ES-I3 (cell line): Measurements from ENCODE around the gene CES1.
"Not testable (repeated sequence)": the region's sequence is repeated elsewhere in the genome, so short reads cannot be mapped to it uniquely, and the experiment has no call there.

Experiments
- H3K36me3 ChIP-seq: 2 replicates; pipeline ENCODE4 v1.6.1; 2013; ENCODE audit warnings: mild to moderate bottlenecking, low read length, control low read depth, moderate library complexity; ENCODE audit not compliant: insufficient read depth
- H3K4me1 ChIP-seq: 2 replicates; pipeline ENCODE4 v1.6.1; 2013; ENCODE audit warnings: mild to moderate bottlenecking, control low read depth, low read length; ENCODE audit not compliant: insufficient read depth
- H3K9ac ChIP-seq: 2 replicates; pipeline ENCODE4 v1.6.1; 2013; ENCODE audit warnings: low read depth, mild to moderate bottlenecking, low read length, moderate library complexity
- H3K9me3 ChIP-seq: 2 replicates; pipeline ENCODE4 v1.6.1; 2013; ENCODE audit warnings: mild to moderate bottlenecking, low read length, moderate library complexity; ENCODE audit not compliant: control insufficient read depth, insufficient read depth

CES1 gene

DNA sequence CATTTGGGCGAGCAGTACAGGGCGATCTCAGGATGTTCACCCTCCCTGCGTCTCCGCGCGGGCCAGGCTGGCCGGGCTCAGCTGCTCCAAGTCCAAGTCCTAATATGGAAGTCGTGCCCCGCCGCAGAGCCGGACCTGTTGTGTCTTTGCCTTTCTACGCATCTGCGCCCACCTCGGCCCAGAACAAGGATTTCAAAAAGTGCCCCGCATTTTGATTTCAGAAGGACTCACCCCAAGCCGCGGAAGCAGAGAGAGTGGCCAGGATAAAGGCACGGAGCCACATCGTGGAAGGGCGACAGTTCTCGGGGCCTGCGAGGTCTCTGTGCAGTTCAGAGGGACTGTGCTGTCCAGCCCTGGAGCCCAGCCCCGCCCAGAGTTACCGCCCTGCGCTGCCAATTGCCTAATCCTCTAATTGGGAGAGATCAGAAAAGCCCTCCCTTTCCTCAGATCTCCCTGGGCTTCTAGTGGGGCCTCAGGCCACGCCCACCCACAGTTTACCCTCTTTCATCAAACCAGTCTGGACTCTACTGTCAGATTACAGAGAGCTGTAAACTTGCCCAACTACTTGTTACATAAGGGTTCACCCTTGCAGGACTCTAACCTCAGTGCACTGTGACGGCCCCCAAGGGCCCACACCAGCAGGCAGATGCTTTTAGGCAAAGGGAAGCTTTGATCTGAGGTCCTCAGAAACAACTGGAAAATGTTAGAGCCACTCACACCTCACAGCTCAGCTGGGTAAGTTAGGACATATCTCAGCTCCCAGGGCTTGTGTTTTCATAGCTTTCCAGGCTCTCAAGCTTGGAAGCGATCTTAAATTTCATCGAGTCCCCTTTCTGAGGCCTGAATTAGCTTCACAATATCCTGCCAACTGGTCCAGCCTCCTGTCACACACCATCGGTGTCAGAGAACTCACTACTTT, at the start of gene CES1:
Gene CES1, minus strand, starts transcription at position 324 of the 919 bp plus-strand sequence. Its CDS starts 41 bp downstream, at position 283.
- Histone ChIP-seq H3K4me1 (no peaks in the 10 kb centered on the region), H3K9me3 (no peaks in the 10 kb centered on the region), H3K36me3 (no peaks in the 10 kb centered on the region), H3K9ac (no peak within 1 kb of the TSS)

DNA sequence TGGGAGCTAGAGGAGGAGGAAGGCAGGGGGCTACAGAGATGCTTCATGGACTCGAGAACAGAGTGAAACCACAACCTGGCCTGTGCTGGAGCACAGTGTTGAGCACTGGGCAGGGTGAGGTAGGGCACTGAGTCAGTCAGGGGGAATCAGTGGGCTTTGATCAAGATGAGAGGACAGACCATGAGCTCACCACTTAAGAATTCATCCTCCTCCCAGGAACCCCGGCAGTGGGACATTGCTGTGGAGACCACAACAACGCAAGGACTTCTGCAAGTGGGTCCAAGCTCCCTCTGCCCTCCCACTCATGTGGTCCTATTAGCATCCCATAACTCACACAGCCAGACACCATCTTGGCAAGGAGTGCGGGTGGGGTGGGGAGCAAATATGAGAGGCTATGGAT, 44.0 kb upstream of the CES1 start:
- no peaks in the 10 kb centered on the region for H3K9me3 ChIP-seq
- no peaks in the 10 kb centered on the region for H3K36me3 ChIP-seq
- H3K4me1 ChIP-seq: no peaks in the 10 kb centered on the region
- H3K9ac ChIP-seq: no peak overlapping the region

DNA sequence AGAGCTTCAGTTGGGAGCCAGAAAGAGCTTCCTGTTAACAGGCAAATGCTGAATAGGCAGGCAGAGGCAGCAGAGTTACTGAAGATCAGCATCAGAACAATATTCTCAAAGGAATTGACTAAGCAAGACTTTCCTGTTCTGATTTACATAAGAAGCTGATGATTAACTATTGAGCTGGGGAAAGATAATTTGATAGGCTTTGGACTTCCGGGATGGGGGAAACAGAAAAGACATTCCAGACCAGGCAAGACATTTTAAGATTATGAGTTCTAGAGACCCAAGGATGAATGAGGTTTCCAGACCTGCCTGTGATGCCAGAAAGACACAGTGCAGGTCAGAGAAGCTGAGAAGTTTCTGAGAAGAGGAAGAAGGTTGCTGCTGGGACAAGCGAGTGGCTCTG, 42.4 kb upstream of the CES1 start, which contains the start of gene CES5A:
Gene CES5A, minus strand, starts transcription at position 101 of the 400 bp plus-strand sequence. CDS start 152 bp downstream, outside the sequence.
- H3K9me3 ChIP-seq: no peaks in the 10 kb centered on the region
- H3K9ac ChIP-seq: no peak within 1 kb of the TSS
- H3K4me1 ChIP-seq: no peaks in the 10 kb centered on the region
- no peaks in the 10 kb centered on the region for H3K36me3 ChIP-seq

DNA sequence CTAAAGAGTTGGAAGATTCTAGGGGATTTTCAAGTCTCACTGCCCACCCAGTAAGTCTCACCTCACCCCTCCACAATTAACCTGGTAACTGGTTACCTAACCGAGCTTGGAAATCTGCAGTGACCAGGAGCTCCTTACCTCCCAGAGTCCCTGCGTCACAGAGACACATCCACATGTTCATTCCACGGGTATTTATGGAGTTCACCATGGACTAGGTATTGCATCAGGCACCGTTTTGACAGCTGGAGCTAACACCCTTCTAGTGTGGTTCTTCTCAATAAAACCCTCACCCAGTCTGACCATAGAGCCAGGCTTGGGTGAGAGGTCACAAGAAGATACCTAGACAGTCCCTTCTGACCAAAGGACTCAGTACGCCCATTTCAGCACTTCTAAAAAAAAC, 40.2 kb upstream of the CES1 start:
- no peaks in the 10 kb centered on the region for H3K36me3 ChIP-seq

DNA sequence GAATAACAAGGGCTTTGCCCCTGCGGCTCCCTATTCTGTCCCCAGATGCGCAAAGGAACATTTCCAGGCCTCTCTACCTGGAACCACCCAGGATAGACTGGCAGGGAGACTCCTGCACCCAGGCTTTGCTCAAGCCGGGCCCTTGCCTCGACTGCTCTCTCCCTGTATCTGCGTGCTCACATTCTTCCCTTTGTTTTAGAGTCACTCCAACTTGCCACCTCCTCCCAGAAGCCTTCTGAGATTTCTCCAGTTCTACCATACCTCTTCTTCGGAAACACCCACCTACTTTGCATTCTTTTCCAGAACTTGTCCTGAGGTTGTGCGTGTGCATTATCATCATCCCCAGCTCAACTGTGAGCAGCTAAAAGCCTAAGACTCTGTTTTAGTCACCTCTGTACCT, 39.2 kb upstream of the CES1 start:
- no peaks in the 10 kb centered on the region for H3K9me3 ChIP-seq
- H3K9ac ChIP-seq: no peak overlapping the region
- no peaks in the 10 kb centered on the region for H3K36me3 ChIP-seq
- no peaks in the 10 kb centered on the region for H3K4me1 ChIP-seq

More for the DNA sequence above, 40.2 kb upstream of the CES1 start:
- H3K9me3 ChIP-seq: no peaks in the 10 kb centered on the region
- no peaks in the 10 kb centered on the region for H3K4me1 ChIP-seq
- H3K9ac ChIP-seq: no peak overlapping the region

DNA sequence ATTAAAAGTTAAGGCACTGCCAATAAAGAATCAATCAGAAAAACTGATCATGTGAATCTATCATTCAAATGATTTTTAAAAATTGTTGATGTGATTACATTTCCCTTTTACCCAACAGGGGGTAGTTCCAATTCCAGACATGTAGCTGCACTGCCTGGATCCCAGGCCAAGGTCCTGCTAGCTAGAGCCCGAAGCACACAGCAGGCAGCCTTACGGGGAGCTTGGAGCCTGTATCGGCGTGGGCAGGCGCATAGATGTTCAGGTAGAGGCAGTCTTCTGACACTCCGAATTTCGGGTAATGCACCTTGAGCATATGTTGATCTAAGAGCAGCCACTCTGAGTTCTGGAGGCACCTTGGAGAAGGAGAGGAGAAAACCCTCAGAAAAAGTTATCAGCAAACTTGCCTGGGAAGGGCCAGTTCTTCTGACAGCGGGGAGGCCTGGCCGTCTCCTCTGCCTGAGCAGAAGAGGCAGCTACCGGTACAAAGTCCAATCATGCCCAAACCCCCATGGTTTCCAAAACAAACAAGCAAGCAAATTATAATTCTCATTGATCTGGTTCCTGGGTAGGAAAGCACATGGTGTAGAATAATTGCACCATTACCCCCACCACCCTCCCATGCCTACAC, 38.6 kb upstream of the CES1 start:
- H3K36me3 ChIP-seq: no peaks in the 10 kb centered on the region
- no peaks in the 10 kb centered on the region for H3K4me1 ChIP-seq
- H3K9me3 ChIP-seq: no peaks in the 10 kb centered on the region
- H3K9ac ChIP-seq: no peak overlapping the region

DNA sequence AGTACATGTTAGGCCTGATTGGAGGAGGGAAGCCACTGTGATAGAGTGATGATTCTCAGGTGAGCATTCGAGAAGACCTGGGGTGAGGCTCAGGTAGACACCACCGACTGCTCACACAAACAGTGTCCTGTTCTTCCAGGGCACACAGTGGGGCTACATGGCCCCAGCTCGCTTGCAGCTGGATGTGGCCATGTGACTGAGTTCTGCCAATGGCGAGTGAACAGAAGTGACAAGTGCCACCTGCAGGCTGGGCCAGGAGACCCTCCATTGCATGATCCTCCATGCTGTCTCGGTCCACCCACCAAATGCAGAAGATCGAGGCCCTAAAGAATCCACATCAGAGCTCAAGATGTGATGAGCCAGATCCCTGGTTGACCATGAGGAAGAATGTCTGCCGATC, 36.1 kb upstream of the CES1 start:
- H3K9me3 ChIP-seq: no peaks in the 10 kb centered on the region
- H3K9ac ChIP-seq: no peak overlapping the region
- H3K4me1 ChIP-seq: no peaks in the 10 kb centered on the region
- H3K36me3 ChIP-seq: no peaks in the 10 kb centered on the region

DNA sequence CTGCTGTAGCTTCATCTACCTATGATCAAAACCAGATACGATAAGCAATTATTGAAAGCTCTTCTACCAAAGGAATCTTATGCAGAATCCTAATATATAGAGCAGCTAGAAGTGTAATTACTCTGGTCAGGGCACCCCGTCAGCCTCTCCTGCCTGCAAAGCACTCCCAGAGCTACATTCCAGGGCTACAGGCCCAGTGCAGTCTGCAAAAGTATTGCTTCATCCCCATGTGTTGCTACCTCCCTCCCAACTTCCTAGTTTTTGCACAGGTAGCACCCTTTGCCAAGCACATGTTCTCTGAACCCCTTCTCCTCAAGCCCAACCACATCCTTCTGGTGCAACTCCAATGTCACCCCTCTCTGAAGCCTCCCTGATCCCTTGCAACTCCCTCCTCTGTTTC, 35.2 kb upstream of the CES1 start:
- no peak overlapping the region for H3K9ac ChIP-seq
- no peaks in the 10 kb centered on the region for H3K36me3 ChIP-seq
- H3K4me1 ChIP-seq: no peaks in the 10 kb centered on the region
- H3K9me3 ChIP-seq: no peaks in the 10 kb centered on the region

DNA sequence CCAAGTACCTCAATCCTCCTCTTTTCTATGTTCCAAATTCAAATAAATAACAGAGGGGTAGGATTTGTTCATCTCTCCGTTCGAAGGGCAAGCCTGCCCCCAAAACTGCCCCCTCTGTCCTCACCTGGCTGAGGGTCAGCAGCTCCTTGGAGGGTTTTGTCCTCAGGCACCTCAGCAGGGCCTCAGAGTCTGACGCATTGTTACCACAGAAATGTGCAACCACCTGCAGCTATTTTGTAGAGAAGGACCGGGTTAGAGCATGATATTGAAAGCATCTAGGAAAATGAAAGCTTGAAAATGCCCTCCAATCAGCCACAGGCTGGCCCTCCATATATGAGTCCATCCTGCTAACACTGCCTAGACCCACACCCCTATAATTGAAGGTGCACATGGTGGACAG, 28.4 kb upstream of the CES1 start:
- no peaks in the 10 kb centered on the region for H3K4me1 ChIP-seq
- H3K9ac ChIP-seq: no peak overlapping the region
- no peaks in the 10 kb centered on the region for H3K9me3 ChIP-seq
- no peaks in the 10 kb centered on the region for H3K36me3 ChIP-seq

DNA sequence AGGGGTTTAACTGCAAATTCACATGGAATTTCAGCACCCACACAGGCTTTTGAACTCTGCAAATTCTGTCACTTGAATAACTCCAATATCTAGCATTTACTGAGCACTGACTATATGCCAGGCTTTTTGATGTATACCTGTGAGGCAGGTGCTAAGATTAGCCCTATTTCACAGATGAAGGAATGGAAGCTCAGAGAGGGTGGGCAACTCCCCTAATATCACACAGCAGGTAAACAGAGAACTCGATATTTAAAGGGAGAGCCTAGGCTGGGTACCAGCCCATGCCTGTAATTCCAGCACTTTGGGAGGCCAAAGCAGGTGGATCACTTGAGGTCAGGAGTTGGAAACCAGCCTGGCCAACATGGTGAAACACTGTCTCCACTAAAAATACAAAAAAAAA, 24.8 kb upstream of the CES1 start:
- not testable (repeated sequence) for H3K9me3 ChIP-seq, H3K9ac ChIP-seq, H3K36me3 ChIP-seq, H3K4me1 ChIP-seq

DNA sequence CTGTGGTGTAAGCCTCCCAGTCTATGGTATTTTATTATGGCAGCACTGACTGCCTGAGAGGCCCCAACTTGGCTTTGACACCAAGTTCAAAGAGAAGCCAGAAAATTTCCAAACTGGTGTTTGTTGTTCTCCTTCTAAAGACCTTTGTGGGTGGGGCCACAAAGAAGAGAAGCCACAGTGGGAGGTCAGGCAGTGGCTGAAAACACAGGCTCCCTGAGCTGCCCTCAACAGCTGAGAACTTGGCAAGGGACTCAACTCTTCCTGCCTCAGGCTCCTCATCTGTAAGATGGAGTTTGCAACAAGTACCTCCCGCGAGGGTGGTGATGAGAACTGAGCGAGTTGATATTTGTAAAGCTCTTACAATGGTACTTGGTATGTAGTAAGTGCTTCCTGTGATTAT, 24.1 kb upstream of the CES1 start:
- H3K4me1 ChIP-seq: no peaks in the 10 kb centered on the region
- no peaks in the 10 kb centered on the region for H3K9me3 ChIP-seq
- H3K36me3 ChIP-seq: no peaks in the 10 kb centered on the region
- no peak overlapping the region for H3K9ac ChIP-seq

DNA sequence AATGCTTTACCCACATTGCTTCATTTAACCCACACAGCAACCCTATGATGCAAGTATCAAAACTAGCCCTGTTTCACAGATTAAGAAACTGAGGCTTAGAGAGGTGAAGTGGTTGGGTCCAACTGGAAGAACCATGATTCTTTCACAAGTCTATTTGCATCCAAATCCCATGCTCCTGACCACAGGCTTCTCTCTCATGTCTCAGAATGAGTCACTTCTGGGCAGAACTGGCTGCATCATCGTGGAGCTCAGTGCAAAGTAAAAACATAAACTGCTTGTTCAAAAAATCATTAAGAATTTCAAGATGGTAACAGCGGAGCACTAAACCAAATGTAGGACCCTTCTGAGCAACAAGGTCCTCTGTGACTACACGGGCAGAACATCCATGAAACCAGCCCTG, 20.2 kb upstream of the CES1 start:
- no peaks in the 10 kb centered on the region for H3K36me3 ChIP-seq
- no peak overlapping the region for H3K9ac ChIP-seq
- no peaks in the 10 kb centered on the region for H3K9me3 ChIP-seq
- no peaks in the 10 kb centered on the region for H3K4me1 ChIP-seq

DNA sequence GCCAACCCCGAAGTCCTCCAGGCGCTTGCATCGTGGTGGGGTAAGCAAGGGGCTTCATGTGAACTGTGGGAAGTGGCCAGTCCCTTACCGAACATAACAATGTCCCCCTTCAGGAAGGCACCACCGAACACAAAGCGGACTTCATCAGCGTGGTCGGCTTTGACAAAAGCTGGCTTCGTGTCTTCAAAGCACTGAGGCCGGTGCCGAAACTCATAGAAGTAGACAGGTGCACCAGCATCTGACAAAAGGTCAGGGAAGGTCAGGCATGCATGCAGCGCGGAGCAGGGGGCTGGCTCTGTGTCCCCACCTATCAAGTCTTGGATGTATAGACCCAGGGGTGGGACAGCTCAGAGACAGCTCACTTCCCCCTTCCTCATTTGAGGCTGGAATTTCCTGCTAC, 16.6 kb upstream of the CES1 start:
- H3K36me3 ChIP-seq: no peaks in the 10 kb centered on the region
- H3K9me3 ChIP-seq: no peaks in the 10 kb centered on the region
- H3K4me1 ChIP-seq: no peaks in the 10 kb centered on the region
- H3K9ac ChIP-seq: no peak overlapping the region

DNA sequence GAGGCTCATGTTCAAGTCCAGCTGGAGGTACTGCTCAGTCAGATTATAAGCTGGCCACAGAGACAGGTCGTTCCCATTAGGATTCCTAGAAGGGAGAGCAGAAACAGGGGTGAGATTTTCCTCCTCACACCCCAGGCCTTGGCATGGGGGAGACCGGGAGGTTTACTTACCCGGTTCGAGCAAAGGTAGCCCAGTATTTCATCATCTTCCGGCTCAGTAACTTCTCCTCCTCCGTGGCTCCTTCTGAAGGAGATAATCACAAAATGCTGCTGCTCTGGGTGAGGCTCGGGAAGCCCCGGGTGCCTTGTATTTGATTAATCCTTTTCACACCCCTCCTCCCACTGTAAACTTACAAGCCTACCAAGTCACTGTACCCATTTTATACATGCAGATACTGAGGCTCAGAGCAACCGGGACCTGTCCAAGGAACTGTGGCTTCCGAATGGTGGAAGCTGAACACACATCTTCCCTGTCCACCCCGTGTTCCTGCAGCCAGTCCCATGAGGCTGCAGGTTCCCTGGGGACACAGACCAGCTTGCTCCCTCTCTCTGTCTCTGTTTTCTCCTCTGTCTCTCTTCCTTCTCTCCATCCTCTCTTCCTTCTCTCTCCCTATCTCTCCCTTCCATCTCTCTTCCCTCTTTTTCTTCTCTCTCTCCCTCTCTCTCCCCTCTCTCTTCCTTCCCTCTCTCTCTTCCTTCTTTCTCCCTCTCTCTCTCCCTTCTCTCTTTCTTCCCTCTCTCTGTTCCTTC, 13.9 kb upstream of the CES1 start:
- H3K4me1 ChIP-seq: no peaks in the 10 kb centered on the region
- no peaks in the 10 kb centered on the region for H3K36me3 ChIP-seq
- no peaks in the 10 kb centered on the region for H3K9me3 ChIP-seq
- H3K9ac ChIP-seq: no peak overlapping the region

DNA sequence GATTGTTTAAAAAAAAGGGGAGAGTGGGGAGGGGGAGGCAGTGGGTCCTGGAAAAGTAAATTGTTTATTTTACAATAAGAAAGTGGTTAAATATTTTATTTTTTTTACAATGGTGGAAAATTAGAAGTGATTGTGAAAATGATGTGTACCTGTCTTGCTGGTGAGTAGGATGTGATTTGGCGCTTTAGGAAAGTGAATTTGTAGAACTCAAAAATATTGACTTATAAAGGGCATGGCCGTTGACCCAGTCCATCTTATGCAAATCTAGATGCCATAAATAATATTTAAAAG, 10.2 kb upstream of the CES1 start:
- H3K4me1 ChIP-seq: no peaks in the 10 kb centered on the region
- no peaks in the 10 kb centered on the region for H3K36me3 ChIP-seq
- H3K9me3 ChIP-seq: no peaks in the 10 kb centered on the region
- H3K9ac ChIP-seq: no peak overlapping the region
